Endodermal cell (in vitro differentiated cells): ENCODE results near the gene TBL2. TPM values are rescaled to one million over a fixed set of nuclear protein-coding genes. Genes with fewer than 3 reads are reported as not detected.
"Not testable (repeated sequence)": the region's sequence is repeated elsewhere in the genome, so short reads cannot be mapped to it uniquely, and the experiment has no call there.

ENCODE experiments used
- DNase-seq: peaks from one replicate; pipeline ENCODE4 v3.0.0-alpha.2; 2017
- H3K27ac ChIP-seq: 2 replicates; pipeline ENCODE4 v1.5.1; 2013; ENCODE audit warnings: mild to moderate bottlenecking, low read depth, low read length, moderate library complexity
- H3K27me3 ChIP-seq: 2 replicates; pipeline ENCODE4 v1.6.1; 2013; ENCODE audit warnings: mild to moderate bottlenecking, low read length, moderate library complexity; ENCODE audit not compliant: insufficient read depth, control insufficient read depth, poor library complexity, severe bottlenecking
- H3K36me3 ChIP-seq: 2 replicates; pipeline ENCODE4 v1.7.0; 2013; ENCODE audit warnings: mild to moderate bottlenecking, low read length, moderate library complexity; ENCODE audit not compliant: control insufficient read depth, insufficient read depth
- H3K4me1 ChIP-seq: one replicate; pipeline ENCODE4 v1.7.0; 2013; ENCODE audit warnings: low read length; ENCODE audit not compliant: control insufficient read depth, insufficient read depth
- H3K4me3 ChIP-seq: 2 replicates; pipeline ENCODE4 v1.5.1; 2013; ENCODE audit warnings: mild to moderate bottlenecking, low read length, moderate library complexity
- H3K9ac ChIP-seq: 2 replicates; pipeline ENCODE4 v1.6.1; 2013; ENCODE audit warnings: mild to moderate bottlenecking, low read length, moderate library complexity; ENCODE audit not compliant: poor library complexity, severe bottlenecking; ENCODE audit errors: extremely low read depth
- H3K9me3 ChIP-seq: 2 replicates; pipeline ENCODE4 v1.6.1; 2013; ENCODE audit warnings: mild to moderate bottlenecking, low read length, moderate library complexity; ENCODE audit not compliant: control insufficient read depth
- H3K27ac Mint-ChIP-seq: 2 replicates; pipeline ENCODE4 v1.8.0; 2020; ENCODE audit warnings: mixed read lengths
- H3K27me3 Mint-ChIP-seq: 2 replicates; pipeline ENCODE4 v1.8.0; 2021; ENCODE audit warnings: mild to moderate bottlenecking, mixed read lengths; ENCODE audit not compliant: insufficient read depth
- H3K36me3 Mint-ChIP-seq: 2 replicates; pipeline ENCODE4 v1.8.0; 2020; ENCODE audit warnings: low read depth, mixed read lengths
- H3K4me1 Mint-ChIP-seq: 2 replicates; pipeline ENCODE4 v1.8.0; 2020; ENCODE audit warnings: mixed read lengths
- H3K4me3 Mint-ChIP-seq: 2 replicates; pipeline ENCODE4 v1.8.0; 2020; ENCODE audit warnings: mild to moderate bottlenecking, moderate library complexity, mixed read lengths
- H3K9me3 Mint-ChIP-seq: 2 replicates; pipeline ENCODE4 v1.8.0; 2020; ENCODE audit warnings: mild to moderate bottlenecking, mixed read lengths
- CTCF ChIP-seq: fragments of 200-600 bp; sonication (generic); conservative IDR thresholded peaks from 2 replicates; pipeline ENCODE4 v1.5.0; 2021; ENCODE audit warnings: antibody characterized with exemption, mild to moderate bottlenecking
- WGBS, 2 experiments: methylation state at CpG; one replicate each; pipeline versions ENCODE4 v1.1.5 to v1.1.7; 2013; ENCODE audit warnings: missing lambda C conversion rate in 2 of 2, mixed read lengths in 1 of 2; ENCODE audit not compliant: insufficient coverage in 1 of 2, insufficient read length in 1 of 2; 5-methylcytosine and 5-hydroxymethylcytosine counted together
- total RNA-seq, 2 donors: library from RNA; stranded (reverse); fragmentation: NEBNext Ultra II Directional in 1 of 2; extraction: Animal tissue kit (Norgen Biotek cat#: 25700) in 1 of 2; gene quantifications; 2 replicates in 1 of 2; 3 replicates in 1 of 2; pipeline ENCODE4 v1.2.1, GENCODE V29; 2021

Gene TBL2
- total RNA-seq, 2 donors from 2014 or later = 55.7 to 59.7 TPM

- DNase-seq = no peak
- Mint-ChIP-seq H3K36me3 (no peaks in the 10 kb centered on the region), H3K27me3 (peaks cover 64% of the 10 kb centered on the region), H3K9me3 (no peaks in the 10 kb centered on the region), H3K4me3 (no peak overlapping the region), H3K4me1 (no peaks in the 10 kb centered on the region), H3K27ac (no peak overlapping the region)
- Histone ChIP-seq H3K4me1 (no peaks in the 10 kb centered on the region), H3K9ac (no peak overlapping the region), H3K9me3 (no peaks in the 10 kb centered on the region), H3K36me3 (no peaks in the 10 kb centered on the region), H3K27ac (no peak overlapping the region), H3K27me3 (peaks cover 9% of the 10 kb centered on the region), H3K4me3 (no peak overlapping the region)
- WGBS, 2 experiments = 77% methylated on average over 2 of the region's 2 CpGs; no CpG with 5 or more reads in 1 of the 2 experiments
- no peak for TF ChIP-seq CTCF
Measured at GRCh38 chr7:73585196-73585595, 6.8 kb upstream of the TBL2 start.

GRCh38 chr7:73582664-73583202, 4.4 kb upstream of the TBL2 start:
- Histone ChIP-seq H3K9me3 (no peaks in the 10 kb centered on the region), H3K27ac (no peak overlapping the region), H3K4me3 (no peak overlapping the region), H3K4me1 (no peaks in the 10 kb centered on the region), H3K36me3 (no peaks in the 10 kb centered on the region), H3K27me3 (peaks cover 9% of the 10 kb centered on the region), H3K9ac (no peak overlapping the region)
- 89 to 91% methylated on average over 6 of the region's 6 CpGs for WGBS, 2 experiments
- no peak overlapping the region for H3K27ac Mint-ChIP-seq
- peaks cover 68% of the 10 kb centered on the region for H3K27me3 Mint-ChIP-seq
- H3K4me1 Mint-ChIP-seq = peaks cover 2% of the 10 kb centered on the region
- no peak for DNase-seq
- no peak overlapping the region for H3K4me3 Mint-ChIP-seq
- no peak for TF ChIP-seq CTCF
- no peaks in the 10 kb centered on the region for H3K9me3 Mint-ChIP-seq
- no peaks in the 10 kb centered on the region for H3K36me3 Mint-ChIP-seq

GRCh38 chr7:73581006-73581405, 2.6 kb upstream of the TBL2 start:
- H3K27ac ChIP-seq, H3K36me3 ChIP-seq, H3K4me3 ChIP-seq, H3K4me1 Mint-ChIP-seq, H3K9ac ChIP-seq, H3K4me1 ChIP-seq, H3K36me3 Mint-ChIP-seq, H3K9me3 Mint-ChIP-seq, H3K27ac Mint-ChIP-seq, H3K4me3 Mint-ChIP-seq, H3K9me3 ChIP-seq, DNase-seq, H3K27me3 ChIP-seq: not testable (repeated sequence)
- 88 to 92% methylated on average over 8 to 9 of the region's 9 CpGs for WGBS, 2 experiments
- H3K27me3 Mint-ChIP-seq = peaks cover 53% of the 10 kb centered on the region
